HG03469 (cell line): ENCODE results near the gene PLA2G4D.

Source experiments
- ATAC-seq: cut with Tn5 transposase; IDR thresholded peaks from one replicate; pipeline ENCODE4 v1.9.1; 2021; ENCODE audit warnings: mild to moderate bottlenecking, moderate library complexity, moderate number of reproducible peaks; ENCODE audit not compliant: unreplicated experiment

PLA2G4D gene

DNA sequence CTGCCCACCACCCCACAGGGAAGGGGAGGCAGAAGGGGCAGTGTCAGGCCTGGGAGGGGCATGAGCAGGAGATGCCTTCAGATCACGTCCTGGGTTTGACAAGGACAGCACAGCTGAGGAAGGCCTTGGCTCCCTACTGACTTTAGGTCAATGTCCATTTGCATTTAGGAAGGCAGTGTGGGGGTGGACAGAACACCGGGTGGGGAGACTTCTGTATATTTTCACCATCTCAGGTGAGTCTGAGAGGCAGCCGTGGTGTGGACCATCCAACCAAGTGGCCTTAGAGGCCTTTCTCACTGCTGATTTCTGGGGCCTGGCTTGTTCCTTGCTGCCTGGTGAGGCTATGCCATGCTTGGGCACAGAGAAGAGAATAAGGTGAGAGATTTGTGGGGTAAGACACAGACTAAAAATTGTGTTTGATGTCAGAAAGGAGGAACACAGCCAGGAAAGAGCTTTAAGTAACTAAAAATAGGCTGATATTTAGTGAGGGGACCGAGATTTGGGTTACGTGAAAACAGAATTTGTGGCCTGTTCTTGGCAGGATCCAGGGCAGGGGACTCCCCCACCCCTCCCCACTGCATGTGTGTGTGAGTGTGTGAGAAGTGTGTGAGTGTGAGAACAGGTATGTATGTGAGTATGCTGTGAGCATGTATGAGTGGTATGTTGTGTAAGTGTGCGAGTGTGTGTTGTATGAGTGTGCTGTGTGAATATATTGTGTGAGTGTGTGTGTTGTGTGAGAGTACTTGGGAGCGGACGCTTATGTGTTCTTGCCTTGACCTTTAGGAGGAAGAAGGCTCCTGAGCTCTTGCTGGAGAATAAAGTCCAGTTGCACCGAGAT lies 61.8 kb downstream of the PLA2G4D start:
- no peak for ATAC-seq

- ATAC-seq = no peak
Measured at GRCh38 chr15:42031198-42031915, 63.0 kb downstream of the PLA2G4D start.

DNA sequence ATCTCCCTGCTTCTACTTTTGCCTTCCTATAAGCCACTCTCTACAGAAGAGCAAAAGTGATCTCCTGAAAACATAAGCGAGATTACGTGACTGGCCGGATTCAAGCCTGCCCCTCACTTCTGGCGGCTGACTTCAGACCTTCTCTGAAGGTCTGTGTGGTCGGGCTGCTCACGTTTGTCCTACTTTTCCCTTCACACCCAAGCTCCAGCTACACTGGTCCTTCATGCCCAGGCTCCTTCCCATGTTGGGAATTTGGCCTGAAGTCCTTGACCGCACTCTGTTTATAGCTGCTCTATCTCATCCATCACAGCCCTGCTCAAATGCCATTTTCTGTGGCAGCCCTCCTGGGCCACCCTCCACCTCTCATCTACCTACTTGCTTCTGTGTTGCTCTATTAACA lies 66.8 kb downstream of the PLA2G4D start:
- no peak for ATAC-seq

DNA sequence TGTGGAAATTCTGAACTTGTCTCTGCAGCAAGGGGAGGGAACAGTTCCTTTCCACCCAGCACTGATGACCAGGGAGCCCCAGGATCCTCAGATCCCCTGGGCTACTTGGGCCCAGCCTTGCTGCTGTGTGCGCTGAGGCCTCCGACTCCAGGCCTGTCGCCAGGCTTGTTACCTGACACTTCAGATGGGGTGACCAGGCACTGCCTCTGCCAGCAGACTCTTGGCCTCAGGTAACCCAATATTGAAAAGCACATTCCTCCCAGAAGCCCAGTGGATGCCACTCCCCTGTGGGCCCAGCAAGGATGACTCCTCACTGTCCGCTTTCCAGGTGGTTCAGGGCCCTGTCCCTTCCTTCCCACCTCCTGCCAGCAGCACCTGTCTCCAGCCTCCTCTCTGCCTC lies 70.1 kb downstream of the PLA2G4D start:
- ATAC-seq = no peak

DNA sequence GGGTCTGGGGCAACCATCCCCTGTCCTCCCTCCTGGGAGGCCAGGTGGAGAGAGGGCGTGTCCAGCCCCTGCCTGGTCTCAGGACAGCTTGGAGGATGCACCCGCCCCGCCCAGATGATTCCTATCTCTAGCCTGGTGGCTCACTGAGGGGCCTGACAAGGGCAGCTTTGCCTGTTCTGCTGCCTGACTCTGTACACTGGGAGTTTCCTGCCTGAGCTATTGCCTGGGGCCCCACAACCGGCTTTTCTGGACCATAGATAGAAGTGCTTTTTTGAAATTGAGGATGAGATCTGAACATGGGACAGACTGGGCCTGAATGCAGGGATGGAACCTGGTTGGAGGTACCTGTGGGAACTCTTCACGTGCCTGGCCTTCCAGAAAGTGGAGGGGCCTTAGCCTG lies 72.8 kb downstream of the PLA2G4D start:
- no peak for ATAC-seq

GRCh38 chr15:42020713-42021273 lies 73.6 kb downstream of the PLA2G4D start, which contains the start of gene PLA2G4E:
TSS of gene PLA2G4E (minus strand) at chr15:42021042. CDS start at chr15:42021030, 12 bp downstream.
- ATAC-seq = no peak

DNA sequence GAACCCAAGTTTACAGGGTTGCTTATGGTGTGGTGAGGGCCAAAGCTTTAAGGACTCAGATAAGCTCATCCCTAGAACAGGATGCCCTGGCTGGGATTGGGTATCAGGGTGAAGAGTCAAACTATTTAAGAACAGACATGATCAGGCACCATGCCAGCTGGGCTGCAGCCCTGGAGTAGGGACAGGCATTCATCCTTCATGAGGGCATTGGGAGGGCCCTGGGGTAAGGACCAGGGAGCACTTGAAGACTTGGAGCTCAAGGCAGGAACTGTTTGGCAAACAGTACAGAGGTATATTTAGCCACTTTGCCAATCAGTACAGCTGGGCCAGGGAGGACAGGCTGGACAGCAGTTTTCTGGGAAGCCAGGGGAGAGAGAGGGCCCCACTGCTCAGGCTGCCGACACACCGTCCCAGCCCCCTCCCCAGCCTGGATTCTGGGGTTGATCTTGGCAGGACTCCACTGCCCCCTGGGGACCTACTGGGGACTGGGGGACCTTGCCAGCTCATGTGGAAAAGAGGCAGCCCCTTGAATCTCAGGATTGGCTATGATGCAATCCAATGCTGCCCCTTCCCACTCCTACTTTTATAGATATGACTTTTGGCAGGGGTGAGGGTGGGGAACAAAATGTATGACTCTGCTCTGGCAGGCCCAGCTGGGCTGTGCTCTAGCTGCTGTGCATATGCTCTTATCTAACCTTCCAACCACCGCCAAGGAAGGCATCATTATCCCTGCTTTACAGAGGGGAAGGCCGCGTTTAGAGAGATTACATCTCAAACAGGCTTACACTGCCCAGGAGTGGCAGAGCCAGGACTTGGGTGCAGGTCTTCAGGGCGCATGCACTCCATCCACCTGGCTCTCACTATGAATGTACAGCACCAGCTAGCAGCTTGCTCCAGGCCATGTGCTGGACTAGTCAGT lies 75.8 kb downstream of the PLA2G4D start:
- ATAC-seq = no peak
